ENCODE results near the gene ANKLE2.

Gene ANKLE2

DNA sequence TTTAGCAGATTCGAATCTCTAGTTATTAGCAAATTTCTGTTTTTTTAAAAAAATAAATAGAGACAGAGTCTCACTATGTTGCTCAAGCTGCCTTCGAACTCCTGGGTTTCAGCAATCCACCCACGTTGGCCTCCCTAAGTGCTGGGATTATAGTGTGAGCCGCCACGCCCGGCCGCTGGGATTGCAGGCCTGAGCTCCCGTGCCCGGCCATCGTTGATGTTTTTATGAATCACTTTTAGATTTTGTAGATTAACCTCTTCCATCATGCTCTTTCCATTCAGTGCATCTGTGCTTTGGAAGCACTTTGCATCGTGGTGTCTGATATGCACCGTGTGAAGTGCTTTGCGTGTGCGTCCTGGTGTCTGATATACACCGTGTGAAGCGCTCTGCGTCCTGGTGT is 30.1 kb downstream of the ANKLE2 start (continued):
- TF ChIP-seq PRDM4 (tag by site-specific recombination; IDR thresholded peaks at IDR 0.05) (no peak), ZBTB21 (tag by site-specific recombination; IDR thresholded peaks at IDR 0.05) (no peak), PRDM6 (tag by site-specific recombination; IDR thresholded peaks at IDR 0.05) (no peak)

- ChIA-PET POLR2A (no interaction called here), CTCF (interaction anchor here (0.6 to 0.8 kb wide), 2 partner anchors 9 to 12 kb away, joined by 4 to 6 read pairs; no protein-coding TSS in a partner anchor)
- Histone ChIP-seq H3K4me1 (ENCODE audit: control insufficient read depth, insufficient read depth, low read length) (no peaks in the 10 kb centered on the region), H3K27ac (ENCODE audit: extremely low read depth, low read depth, low read length) (no peak overlapping the region), H3K9me3 (ENCODE audit: control insufficient read depth, insufficient read depth, low read depth, low read length) (no peaks in the 10 kb centered on the region), H3K36me3 (ENCODE audit: control insufficient read depth in 2 of 2, insufficient read depth in 1 of 2, low read length in 2 of 2) (peaks cover 35 to 96% of the 10 kb centered on the region in 2 experiments), H3K4me3 (ENCODE audit: low read depth, low read length) (no peak overlapping the region)
- TF ChIP-seq PRDM1 (tag by site-specific recombination; IDR thresholded peaks at IDR 0.05) (no peak), ZNF140 (tag by site-specific recombination; IDR thresholded peaks at IDR 0.05) (no peak), ZNF121 (tag by site-specific recombination; IDR thresholded peaks at IDR 0.05) (0 out of 2 replicates have a peak, but pooled peaks have one; percentile 16), ZNF549 (tag by site-specific recombination; IDR thresholded peaks at IDR 0.05) (no peak), ZNF416 (tag by site-specific recombination; IDR thresholded peaks at IDR 0.05) (no peak), REPIN1 (tag by site-specific recombination; IDR thresholded peaks at IDR 0.05; ENCODE audit: low read depth) (no peak), ZNF274 (IDR thresholded peaks at IDR 0.05; ENCODE audit: low read length) (no peak), ZNF274 (tag by site-specific recombination; IDR thresholded peaks at IDR 0.05; ENCODE audit: borderline replicate concordance) (no peak), GLIS2 (tag by site-specific recombination; IDR thresholded peaks at IDR 0.05) (0 out of 2 replicates have a peak, but pooled peaks have one; percentile 38), ZNF629 (tag by site-specific recombination; IDR thresholded peaks at IDR 0.05) (no peak), KLF7 (tag by site-specific recombination; IDR thresholded peaks at IDR 0.05; ENCODE audit: borderline replicate concordance) (no peak), ZNF776 (tag by site-specific recombination; IDR thresholded peaks at IDR 0.05; ENCODE audit: borderline replicate concordance) (no peak), GLIS1 (tag by site-specific recombination; IDR thresholded peaks at IDR 0.05) (peak; percentile 58), ZNF132 (tag by site-specific recombination; IDR thresholded peaks at IDR 0.05; ENCODE audit: borderline replicate concordance) (no peak), IKZF3 (tag by site-specific recombination; IDR thresholded peaks at IDR 0.05) (no peak), ZNF37A (tag by site-specific recombination; IDR thresholded peaks at IDR 0.05) (no peak)
- TF ChIP-seq, protein P1, sequence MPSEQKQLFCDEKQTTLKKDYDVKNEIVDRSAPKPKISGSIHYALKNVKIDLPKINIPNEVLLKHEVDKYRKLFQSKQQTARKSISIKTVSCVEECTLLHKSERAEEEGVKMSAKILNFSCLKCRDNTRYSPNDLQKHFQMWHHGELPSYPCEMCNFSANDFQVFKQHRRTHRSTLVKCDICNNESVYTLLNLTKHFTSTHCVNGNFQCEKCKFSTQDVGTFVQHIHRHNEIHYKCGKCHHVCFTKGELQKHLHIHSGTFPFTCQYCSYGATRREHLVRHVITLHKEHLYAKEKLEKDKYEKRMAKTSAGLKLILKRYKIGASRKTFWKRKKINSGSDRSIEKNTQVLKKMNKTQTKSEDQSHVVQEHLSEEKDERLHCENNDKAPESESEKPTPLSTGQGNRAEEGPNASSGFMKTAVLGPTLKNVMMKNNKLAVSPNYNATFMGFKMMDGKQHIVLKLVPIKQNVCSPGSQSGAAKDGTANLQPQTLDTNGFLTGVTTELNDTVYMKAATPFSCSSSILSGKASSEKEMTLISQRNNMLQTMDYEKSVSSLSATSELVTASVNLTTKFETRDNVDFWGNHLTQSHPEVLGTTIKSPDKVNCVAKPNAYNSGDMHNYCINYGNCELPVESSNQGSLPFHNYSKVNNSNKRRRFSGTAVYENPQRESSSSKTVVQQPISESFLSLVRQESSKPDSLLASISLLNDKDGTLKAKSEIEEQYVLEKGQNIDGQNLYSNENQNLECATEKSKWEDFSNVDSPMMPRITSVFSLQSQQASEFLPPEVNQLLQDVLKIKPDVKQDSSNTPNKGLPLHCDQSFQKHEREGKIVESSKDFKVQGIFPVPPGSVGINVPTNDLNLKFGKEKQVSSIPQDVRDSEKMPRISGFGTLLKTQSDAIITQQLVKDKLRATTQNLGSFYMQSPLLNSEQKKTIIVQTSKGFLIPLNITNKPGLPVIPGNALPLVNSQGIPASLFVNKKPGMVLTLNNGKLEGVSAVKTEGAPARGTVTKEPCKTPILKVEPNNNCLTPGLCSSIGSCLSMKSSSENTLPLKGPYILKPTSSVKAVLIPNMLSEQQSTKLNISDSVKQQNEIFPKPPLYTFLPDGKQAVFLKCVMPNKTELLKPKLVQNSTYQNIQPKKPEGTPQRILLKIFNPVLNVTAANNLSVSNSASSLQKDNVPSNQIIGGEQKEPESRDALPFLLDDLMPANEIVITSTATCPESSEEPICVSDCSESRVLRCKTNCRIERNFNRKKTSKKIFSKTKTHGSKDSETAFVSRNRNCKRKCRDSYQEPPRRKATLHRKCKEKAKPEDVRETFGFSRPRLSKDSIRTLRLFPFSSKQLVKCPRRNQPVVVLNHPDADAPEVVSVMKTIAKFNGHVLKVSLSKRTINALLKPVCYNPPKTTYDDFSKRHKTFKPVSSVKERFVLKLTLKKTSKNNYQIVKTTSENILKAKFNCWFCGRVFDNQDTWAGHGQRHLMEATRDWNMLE (tag by site-specific recombination; conservative IDR thresholded peaks at IDR 0.05; ENCODE audit: low read depth), result no peak
- TF ChIP-seq, protein P2, sequence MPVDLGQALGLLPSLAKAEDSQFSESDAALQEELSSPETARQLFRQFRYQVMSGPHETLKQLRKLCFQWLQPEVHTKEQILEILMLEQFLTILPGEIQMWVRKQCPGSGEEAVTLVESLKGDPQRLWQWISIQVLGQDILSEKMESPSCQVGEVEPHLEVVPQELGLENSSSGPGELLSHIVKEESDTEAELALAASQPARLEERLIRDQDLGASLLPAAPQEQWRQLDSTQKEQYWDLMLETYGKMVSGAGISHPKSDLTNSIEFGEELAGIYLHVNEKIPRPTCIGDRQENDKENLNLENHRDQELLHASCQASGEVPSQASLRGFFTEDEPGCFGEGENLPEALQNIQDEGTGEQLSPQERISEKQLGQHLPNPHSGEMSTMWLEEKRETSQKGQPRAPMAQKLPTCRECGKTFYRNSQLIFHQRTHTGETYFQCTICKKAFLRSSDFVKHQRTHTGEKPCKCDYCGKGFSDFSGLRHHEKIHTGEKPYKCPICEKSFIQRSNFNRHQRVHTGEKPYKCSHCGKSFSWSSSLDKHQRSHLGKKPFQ (tag by site-specific recombination; IDR thresholded peaks at IDR 0.05), result no peak
- TF ChIP-seq, protein P3, sequence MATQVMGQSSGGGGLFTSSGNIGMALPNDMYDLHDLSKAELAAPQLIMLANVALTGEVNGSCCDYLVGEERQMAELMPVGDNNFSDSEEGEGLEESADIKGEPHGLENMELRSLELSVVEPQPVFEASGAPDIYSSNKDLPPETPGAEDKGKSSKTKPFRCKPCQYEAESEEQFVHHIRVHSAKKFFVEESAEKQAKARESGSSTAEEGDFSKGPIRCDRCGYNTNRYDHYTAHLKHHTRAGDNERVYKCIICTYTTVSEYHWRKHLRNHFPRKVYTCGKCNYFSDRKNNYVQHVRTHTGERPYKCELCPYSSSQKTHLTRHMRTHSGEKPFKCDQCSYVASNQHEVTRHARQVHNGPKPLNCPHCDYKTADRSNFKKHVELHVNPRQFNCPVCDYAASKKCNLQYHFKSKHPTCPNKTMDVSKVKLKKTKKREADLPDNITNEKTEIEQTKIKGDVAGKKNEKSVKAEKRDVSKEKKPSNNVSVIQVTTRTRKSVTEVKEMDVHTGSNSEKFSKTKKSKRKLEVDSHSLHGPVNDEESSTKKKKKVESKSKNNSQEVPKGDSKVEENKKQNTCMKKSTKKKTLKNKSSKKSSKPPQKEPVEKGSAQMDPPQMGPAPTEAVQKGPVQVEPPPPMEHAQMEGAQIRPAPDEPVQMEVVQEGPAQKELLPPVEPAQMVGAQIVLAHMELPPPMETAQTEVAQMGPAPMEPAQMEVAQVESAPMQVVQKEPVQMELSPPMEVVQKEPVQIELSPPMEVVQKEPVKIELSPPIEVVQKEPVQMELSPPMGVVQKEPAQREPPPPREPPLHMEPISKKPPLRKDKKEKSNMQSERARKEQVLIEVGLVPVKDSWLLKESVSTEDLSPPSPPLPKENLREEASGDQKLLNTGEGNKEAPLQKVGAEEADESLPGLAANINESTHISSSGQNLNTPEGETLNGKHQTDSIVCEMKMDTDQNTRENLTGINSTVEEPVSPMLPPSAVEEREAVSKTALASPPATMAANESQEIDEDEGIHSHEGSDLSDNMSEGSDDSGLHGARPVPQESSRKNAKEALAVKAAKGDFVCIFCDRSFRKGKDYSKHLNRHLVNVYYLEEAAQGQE (tag by site-specific recombination; IDR thresholded peaks at IDR 0.05), result no peak
Observed at GRCh38 chr12:132730353-132730752, 31.3 kb downstream of the ANKLE2 start.
